Stimulated activated CD8-positive, alpha-beta memory T cell treated with anti-CD3 and anti-CD28 coated beads, Interleukin-15, amount 100 ng/mL, for 4 hours (primary cell): ENCODE measurements around the gene PRKCSH.
"Not testable (repeated sequence)": the region's sequence is repeated elsewhere in the genome, so short reads cannot be mapped to it uniquely, and the experiment has no call there.

Source experiments
- DNase-seq, 2 donors: peaks; one replicate each; pipeline ENCODE4 v3.0.0-alpha.2; 2020; ENCODE audit warnings: low read depth in 2 of 2

Gene PRKCSH

DNA sequence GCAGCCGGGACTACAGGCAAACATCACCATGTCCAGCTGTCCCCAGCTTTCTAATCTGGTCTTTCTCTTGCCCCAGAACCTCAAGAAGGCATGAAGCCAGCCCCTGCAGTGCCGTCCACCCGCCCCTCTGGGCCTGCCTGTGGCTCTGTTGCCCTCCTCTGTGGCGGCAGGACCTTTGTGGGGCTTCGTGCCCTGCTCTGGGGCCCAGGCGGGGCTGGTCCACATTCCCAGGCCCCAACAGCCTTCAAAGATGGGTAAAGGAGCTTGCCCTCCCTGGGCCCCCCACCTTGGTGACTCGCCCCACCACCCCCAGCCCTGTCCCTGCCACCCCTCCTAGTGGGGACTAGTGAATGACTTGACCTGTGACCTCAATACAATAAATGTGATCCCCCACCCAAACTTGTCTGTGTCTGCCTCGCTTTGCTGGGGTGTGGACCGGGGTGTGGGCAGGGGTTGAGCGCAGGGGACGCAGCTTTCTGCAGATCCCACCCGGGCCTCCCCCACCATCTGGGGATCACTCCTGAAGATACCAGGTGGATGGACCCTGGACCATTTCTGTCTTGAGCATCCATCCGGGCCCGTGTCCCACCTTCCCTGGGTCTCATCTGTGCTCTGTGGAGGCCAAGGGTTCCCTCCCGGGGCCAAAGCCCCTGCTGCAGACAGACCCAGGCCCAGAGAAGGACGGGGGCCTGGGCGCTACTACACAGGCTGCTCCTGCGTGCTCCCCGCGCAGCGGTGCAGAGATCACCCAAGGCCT lies 15.3 kb downstream of the PRKCSH start:
- no peak for DNase-seq

DNA sequence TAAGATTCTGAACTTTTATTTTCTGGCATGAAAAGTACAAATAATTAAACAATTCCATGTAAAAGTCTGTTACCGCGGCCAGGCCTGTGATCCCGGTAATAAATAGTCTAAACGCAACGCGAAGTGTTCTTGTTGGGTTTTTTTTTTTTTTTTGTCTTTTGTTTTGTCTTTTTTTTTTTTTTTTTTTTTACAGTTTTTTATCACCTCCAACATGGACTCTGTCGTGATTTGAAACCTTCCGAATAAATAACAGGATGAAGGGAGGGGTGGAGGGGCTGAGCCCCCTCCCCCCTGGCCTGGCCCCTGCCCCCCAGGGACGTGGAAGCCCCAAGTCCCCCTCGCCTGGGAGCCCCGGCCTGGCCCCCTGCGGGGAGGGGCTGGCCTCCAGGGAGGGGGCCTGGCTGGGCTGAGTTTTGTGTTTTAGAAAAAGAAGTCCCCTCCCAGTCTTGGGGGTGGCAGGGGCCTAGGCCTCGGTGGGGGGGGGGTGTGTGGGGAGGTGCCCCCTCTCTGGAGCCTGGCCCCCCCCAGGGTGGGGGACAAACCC lies 16.0 kb downstream of the PRKCSH start:
- DNase-seq, result no peak

DNA sequence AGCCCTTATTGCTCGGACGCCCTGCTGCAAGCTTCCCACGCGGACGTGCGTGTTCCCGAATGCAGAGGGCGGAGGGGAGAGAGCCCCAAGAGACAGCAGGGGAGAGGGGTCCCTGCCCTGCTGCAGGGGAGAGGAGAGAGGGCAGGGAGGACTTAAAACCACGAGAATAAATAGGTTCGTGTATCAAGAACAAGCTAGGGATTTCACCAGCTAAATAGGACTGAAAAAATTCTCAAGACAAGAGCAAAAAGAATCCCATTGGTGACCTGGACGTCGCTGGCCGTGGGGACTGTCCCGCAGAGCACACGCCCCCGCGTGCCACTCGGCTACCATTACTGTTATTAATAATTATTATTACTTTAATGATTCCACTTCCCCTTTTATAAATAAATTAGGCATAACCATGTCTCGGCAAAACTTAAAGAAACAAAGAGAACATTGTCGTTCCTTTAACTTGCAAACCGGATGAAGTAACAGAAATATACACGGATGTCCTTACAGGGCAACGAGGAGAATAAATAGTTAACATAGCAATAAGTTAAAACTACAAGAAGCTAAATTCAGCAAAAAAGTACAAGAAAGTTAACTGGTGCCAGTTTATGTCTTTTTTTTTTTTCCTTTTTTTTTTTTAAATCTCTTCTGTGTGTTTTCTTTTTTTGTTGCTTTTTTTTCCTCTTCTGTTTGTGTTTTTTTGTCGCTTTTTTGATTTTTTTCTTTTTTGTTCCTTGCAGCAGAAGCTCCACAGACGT lies 16.6 kb downstream of the PRKCSH start:
- DNase-seq, result no peak

DNA sequence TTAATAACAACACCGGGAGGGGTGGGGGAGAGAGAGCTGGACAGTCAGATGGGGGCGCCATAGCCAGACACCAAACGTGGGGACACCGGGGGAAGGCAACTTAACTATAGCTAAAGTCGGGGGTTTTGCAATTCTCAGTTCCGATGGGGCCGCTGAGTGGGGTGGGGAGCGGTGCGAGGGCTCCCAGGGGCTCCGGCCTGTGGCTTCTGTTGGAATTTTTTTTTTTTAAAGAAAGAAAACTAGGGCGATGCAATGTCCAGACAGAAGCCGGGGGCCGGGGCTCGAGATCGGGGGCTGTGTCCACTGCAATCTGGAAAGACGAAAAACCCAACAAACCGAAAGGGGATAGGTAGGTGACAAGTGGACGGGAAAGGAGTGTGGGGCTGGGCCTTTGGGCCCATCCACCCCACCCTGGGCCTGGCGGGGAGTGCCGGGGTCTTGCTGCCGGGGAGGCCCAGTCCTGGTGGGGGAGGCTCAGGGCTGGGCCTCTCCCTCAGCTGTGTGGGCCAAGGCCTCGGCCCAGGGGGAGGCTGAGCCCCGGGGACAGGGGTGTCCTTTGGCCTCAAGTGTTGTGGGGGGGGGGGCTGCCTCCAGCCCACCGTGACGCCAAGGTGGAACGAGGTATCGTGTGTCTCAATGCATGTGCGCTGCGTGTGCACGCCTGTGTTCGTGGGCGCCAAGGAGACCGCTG lies 17.3 kb downstream of the PRKCSH start:
- no peak for DNase-seq

DNA sequence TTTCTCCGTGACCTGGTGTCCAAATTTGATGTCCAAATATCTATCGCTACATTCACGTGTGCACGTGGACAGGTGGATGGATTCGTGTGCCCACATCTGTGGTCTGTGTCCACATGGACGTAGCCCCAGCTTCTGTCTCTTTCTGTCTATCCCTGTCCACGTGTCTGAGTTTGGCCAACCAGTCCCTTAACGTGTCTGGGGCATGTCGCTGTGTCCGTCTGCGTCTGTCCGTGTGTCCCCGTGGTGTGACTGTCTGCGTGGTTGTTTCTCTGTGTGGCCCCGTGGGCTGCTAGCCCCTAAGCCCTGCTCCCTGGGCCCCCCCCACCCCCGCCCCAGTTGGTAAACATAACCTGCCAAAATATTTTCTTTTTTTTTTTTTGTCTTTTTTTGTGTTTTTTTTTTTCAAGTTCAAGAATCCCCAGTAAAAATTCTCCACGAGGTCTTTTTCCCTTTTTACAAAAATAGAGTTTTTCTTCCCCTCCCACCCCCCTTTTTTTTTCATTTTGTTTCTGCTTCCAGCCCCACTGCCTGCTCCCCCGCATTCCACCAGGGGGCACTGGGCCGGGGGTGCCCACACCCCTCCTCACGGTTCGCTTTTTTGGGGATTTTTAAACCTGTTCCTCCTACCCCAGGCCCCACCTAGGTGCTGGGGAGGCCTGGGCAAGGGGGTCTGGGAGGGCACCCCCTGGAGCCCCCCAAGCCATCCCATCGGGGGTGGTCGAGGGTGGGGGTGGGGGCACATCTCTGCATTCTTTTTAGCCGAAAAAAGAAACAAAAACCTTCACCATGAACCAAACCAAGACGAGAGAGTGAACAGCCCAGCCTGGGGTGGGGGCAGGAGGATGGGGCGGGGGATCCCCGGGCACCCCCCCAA lies 18.3 kb downstream of the PRKCSH start:
- no peak for DNase-seq

DNA sequence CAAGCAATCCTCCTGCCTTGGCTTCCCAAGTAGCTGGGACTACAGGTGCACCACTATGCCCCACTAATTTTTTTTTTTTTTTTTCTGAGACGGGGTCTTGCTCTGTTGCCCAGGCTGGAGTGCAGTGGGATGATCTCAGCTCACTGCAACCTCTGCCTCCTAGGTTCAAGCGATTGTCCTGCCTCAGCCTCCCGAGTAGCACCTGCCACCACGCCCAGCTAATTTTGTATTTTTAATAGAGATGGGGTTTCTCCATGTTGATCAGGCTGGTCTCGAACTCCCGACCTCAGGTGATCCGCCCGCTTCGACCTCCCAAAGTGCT lies 19.8 kb downstream of the PRKCSH start:
- DNase-seq, result not testable (repeated sequence)

DNA sequence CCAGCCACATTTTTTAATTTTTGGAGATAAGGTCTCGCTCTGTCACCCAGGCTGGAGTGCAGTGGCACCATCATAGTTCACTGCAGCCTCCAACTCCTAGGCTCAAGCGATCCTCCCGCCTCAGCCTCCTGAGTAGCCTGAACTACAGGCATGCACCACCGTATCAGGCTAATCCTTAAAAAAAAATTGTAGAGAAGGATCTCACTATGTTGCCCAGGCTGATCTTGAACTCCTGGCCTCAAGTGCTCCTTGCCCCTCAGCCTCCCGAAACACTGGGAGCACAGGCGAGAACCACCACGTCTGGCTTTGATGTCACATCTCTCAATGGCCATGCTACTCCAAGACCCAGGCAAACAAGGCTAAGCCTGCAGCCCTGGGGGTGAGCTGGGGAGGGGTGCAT lies 21.2 kb downstream of the PRKCSH start:
- no peak for DNase-seq

DNA sequence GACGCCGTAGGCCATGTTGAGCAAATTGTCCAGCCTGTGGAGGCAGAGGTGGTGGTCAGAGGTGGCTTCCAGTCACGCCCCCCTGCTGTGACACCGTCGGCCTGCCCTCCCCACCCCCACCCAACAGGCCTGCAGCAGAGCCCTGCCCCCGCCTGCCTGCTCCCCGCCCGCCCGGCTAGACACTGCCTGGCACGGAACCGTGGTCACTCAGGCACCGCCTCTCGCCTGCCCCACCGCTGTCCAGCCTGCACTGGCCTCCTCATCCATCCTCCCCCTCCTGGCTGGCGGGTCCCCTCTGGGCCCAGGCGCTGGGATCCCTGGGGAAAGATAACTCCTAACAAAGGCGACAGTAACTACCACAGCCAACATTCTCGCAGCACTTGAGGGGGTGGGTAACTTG lies 21.7 kb downstream of the PRKCSH start:
- no peak for DNase-seq

DNA sequence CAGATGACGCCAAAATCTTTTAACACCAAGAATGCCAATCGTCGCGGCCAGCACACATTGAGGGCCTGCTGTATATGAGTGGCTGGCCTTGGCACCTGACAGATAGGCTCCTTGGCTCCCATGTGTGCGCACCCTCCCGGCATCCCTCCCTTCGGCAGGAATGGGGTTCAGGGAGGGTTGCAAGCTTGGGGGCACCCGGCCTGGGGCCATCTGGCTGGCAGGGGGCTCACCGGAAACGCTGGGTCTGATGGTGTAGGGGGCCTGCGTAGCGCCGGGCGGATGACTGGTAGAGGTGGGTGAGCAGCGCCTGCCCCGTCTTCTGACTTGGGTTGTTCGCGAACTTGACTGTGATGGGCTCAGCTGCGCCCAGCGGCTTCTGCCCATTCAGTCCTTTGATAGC lies 22.4 kb downstream of the PRKCSH start:
- no peak for DNase-seq

DNA sequence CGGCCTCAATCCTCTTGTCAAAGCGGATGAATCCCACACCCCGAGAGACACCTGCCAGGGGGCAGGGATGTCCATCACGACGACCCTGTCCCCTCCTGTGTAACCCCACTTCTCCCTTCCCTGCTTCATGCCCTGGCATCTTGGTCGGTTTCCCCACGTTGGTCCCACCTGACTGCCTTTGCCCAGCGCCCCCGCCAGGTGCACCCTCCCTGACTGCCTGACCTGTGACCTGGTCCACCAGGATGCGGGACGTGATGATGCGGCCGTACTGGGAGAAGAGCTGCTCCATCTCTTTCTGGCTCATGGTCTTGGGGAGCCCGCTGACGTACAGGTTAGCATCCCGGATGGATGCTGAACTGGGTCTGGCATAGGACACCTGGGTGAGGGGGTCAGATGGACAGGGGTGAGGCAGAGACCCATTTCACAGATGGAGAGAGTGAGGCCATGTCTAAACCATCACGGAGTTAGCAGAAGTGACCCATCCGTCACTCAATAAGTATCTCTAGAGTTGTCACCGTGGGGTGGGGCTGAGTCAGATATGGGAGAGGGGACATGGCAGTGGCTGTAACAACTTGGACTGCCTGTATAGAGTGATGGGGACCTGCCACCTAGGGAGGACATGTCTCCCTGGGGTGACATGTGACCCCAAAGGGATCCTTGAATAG lies 22.9 kb downstream of the PRKCSH start:
- DNase-seq, result no peak

DNA sequence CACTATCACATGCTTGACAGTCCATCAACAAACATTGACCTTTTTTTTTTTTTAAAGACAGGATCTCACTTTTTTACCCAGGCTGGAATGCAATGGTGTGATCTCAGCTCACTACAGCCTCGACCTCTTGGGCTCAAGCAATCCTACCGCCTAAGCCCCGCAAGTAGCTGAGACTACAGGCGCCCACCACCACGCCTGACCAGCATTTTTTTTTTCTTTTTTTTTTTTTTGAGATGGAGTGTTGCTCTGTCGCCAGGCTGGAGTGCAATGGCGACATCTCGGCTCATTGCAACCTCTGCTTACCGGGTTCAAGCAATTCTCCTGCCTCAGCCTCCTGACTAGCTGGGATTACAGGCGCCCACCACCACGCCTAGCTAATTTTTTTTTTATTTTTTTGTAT lies 23.5 kb downstream of the PRKCSH start:
- DNase-seq, result not testable (repeated sequence)

DNA sequence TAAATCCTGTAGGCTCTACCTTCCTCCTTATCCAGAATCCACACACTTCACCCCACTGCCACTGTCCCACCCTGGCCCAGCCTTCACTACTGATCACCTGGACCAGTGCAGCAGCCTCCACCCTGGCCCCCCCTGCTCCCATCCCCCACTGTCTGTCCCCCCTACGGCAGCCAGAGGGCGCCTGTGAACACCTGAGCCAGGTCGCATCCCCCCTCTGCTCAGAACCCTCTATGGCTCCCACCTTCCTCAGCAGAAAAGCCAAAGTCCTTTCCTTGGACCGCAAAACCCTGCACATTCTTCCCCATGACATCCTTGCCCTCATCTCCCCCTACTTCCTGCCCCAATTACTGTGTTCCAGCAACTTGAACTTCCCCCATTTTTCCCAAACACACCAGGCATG lies 24.8 kb downstream of the PRKCSH start:
- DNase-seq, result no peak

DNA sequence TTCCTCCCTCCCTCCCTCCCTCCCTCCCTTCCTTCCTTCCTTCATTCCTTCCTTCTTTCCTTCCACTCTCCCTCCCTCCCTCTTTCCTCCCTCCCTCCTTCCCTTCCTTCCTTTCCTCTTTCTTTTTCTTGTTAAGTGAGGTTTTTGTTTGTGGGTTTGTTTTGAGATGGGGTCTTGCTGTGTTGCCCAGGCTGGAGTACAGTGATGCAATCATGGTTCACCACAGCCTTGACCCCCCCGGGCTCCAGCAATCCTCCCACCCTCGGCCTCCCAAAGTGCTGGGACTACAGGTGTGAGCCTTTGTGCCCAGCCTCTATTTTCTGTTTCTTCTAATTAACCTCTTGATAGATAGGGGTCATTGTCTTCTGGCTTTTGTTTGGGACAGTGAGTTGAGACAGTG lies 26.0 kb downstream of the PRKCSH start:
- no peak for DNase-seq

DNA sequence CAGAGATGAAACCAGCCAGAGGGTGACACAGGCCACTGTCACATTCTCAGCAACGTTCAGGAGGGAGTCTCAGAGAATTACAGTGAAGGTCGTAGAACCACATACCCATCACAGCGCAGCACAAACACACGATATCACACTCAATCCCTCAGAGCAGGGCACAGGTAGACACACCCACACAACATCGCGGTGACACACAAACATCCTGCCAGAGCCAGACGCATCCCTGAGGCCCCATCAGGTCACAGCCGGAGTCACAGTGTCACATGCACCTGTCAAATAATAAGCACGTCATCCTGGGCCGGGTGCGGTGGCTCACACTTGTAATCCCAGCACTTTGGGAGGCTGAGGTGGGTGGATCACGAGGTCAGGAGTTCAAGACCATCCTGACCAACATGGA lies 28.0 kb downstream of the PRKCSH start:
- DNase-seq, result no peak

DNA sequence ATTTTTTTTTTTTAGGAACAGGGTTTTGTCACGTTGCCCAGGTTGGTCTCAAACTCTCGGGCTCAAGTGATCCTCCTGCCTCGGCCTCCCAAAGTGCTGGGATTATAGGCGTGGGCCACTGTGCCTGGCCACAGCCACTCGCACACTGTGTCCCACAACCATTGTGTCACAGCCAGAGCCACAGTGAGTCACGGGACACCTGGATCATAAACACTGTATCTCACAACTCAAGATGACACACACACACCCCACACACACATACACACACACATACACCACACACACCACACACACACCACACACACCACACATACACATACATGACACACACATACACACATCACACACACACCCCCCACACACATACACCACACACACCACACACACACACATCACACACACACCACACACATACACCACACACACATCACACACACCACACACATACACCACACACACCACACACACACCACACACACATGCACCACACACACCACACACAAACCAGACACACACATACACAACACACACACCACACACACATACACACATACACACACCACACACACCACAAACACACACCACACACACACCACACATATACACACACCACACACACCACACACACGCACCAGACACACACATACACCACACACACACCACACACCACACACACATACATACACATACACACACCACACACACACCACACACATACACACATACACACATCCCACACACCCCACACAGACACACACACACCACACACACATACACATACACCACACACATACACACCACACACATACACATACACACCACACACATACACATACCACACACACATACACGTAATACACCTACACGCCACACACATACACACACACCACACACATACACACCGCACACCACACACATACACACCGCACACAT lies 29.2 kb downstream of the PRKCSH start:
- DNase-seq, result no peak

DNA sequence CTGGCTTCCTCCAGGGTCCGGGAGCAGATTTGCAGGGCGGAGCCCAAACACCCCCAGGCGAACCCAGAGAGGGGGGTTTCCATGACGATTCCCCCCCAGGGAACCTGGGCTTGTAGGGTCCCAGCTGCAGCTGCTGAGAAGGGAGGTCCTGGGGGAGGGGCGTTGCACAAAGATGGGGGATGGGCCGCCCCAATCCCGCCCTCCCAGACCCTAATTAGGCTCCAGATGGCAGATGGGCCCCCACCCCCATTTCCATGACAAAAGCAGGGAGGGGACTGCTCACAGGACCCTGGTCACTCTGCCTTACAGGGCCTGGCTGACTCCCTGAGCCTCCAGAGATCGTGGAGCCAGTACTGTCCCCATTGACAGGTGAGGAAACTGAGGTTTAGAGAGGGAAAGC lies 30.2 kb downstream of the PRKCSH start:
- DNase-seq, result no peak

DNA sequence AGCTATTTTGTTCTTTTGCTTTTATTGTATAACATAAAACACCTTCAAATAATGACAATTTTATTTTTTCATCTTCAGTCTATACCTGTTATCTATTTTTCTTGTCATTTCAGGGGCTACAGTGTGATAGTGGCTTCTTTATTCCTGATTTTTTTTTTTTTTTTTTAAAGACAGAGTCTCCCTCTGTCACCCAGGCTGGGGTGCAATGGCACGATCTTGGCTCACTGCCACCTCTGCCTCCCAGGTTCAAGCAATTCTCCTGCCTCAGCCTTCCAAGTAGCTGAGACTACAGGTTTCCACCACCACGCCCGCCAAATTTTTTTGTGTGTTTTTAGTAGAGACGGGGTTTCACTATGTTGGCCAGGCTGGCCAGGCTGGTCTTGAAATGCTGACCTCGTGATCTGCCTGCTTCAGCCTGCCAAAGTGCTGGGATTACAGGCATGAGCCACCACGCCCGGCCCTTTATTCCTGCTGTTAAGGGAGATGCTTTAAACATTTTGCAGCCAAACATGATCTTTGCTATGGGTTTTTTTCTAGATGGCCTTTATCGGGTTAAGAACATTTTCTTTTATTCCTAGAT lies 32.9 kb downstream of the PRKCSH start:
- not testable (repeated sequence) for DNase-seq

DNA sequence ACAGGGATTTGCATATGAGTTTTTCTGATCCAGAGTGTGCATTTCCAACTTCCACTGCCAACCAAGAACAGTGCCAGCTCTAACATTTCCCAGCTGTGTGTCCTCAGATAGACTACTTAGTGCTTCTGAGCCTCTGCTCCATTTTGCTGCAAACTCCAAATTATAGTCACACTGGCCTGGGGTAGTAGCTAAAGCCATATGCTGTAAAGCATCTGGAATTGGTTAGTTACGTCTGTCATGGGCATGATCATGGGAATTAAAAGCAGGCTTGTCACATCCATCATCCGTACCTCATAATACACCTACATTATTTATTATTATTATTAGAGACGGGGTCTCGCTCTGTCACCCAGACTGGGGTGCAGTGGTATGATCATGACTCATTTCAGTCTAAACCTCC lies 38.3 kb downstream of the PRKCSH start:
- no peak for DNase-seq

DNA sequence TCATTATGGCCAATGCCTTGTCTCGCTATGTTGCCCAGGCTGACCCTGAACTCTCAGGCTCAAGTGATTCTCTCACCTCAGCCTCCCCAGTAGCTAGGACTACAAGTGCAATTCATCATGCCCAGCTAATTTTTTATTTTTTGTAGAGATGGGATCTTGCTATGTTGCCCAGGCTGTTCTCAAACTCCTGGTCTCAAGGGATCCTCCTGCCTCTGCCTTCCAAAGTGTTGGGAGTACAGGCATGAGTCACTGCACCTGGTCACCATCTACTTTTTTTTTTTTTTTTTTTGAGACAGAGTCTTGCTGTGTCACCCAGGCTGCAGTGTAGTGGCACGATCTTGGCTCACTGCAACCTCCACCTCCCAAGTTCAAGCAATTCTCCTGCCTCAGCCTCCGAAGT lies 39.9 kb downstream of the PRKCSH start:
- DNase-seq, result not testable (repeated sequence)

DNA sequence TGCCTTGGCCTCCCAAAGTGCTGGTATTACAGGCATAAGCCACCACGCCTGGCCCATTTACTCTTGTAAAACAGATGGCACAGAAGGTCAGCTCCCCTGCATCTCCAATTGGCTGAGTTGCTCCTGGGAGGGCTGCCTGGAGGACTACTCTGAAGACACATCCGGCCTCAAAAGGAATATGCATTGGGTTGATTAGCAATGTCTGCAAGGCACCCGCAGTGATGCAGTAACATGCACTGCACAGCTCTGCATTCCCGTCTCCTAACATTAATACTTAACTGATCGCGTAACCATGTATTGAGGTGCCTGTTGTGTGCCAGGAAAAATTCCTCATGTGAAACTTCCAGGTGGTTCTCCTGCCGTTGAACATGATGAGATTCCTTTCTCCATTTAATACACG lies 40.4 kb downstream of the PRKCSH start:
- no peak for DNase-seq
